Fibroblast of lung (primary cell): Measurements from ENCODE around the gene KIF17. TPM values are rescaled to one million over a fixed set of nuclear protein-coding genes. Genes with fewer than 3 reads are reported as not detected.

ENCODE experiments used
- DNase-seq, 2 donors: peaks; one replicate each; pipeline versions ENCODE4 v3.0.0 to v3.0.0-alpha.2; 2010; ENCODE audit warnings: low read depth in 2 of 2
- H2AFZ ChIP-seq: 2 replicates; pipeline ENCODE4 v1.5.1; 2012; ENCODE audit warnings: low read length, control low read depth, inconsistent platforms
- H3K27ac ChIP-seq: 2 replicates; pipeline ENCODE4 v1.5.1; 2011; ENCODE audit warnings: low read length, control low read depth; ENCODE audit not compliant: insufficient read depth
- H3K27me3 ChIP-seq: 2 replicates; pipeline ENCODE4 v1.5.1; 2011; ENCODE audit warnings: mild to moderate bottlenecking, low read length; ENCODE audit not compliant: control insufficient read depth, insufficient read depth
- H3K36me3 ChIP-seq: 2 replicates; pipeline ENCODE4 v1.5.1; 2011; ENCODE audit warnings: low read length; ENCODE audit not compliant: control insufficient read depth, insufficient read depth
- H3K4me1 ChIP-seq: 2 replicates; pipeline ENCODE4 v1.5.1; 2011; ENCODE audit warnings: low read length; ENCODE audit not compliant: control insufficient read depth, insufficient read depth; ENCODE audit errors: extremely low read depth
- H3K4me2 ChIP-seq: 2 replicates; pipeline ENCODE4 v1.5.1; 2011; ENCODE audit warnings: low read length, control low read depth; ENCODE audit not compliant: insufficient read depth; ENCODE audit errors: extremely low read depth
- H3K4me3 ChIP-seq, 4 experiments: fragments of 200-600 bp in 1 of 4; sonication (generic) in 1 of 4; replicated peaks in 1 of 4; 2 replicates each; pipeline ENCODE4 v1.5.1; 2011 to 2016; ENCODE audit warnings: low read length in 4 of 4, low read depth in 3 of 4, mild to moderate bottlenecking in 3 of 4, control low read depth in 2 of 4, inconsistent platforms in 1 of 4, mixed read lengths in 1 of 4; ENCODE audit not compliant: insufficient read depth in 1 of 4; ENCODE audit errors: control extremely low read depth in 1 of 4
- H3K79me2 ChIP-seq: 2 replicates; pipeline ENCODE4 v1.5.1; 2012; ENCODE audit warnings: mild to moderate bottlenecking, low read length, inconsistent platforms; ENCODE audit not compliant: control insufficient read depth, insufficient read depth
- H3K9ac ChIP-seq: 2 replicates; pipeline ENCODE4 v1.5.1; 2011; ENCODE audit warnings: mild to moderate bottlenecking, low read length, control low read depth; ENCODE audit not compliant: insufficient read depth
- H3K9me3 ChIP-seq: 2 replicates; pipeline ENCODE4 v1.5.1; 2012; ENCODE audit warnings: low read depth, low read length; ENCODE audit not compliant: control insufficient read depth, insufficient read depth
- H4K20me1 ChIP-seq: 2 replicates; pipeline ENCODE4 v1.5.1; 2011; ENCODE audit warnings: low read length; ENCODE audit not compliant: control insufficient read depth, insufficient read depth; ENCODE audit errors: extremely low read depth
- CTCF ChIP-seq, 2 donors: IDR thresholded peaks in 1 of 2; conservative IDR thresholded peaks in 1 of 2; 1 replicate in 1 of 2; 2 replicates in 1 of 2; pipeline ENCODE4 v1.5.1; 2011 to 2012; ENCODE audit warnings: low read length in 2 of 2, control low read depth in 1 of 2, inconsistent platforms in 1 of 2, low read depth in 1 of 2, mild to moderate bottlenecking in 1 of 2
- EZH2 ChIP-seq: IDR thresholded peaks from 2 replicates; pipeline ENCODE4 v1.5.1; 2012; ENCODE audit warnings: low read length, control low read depth, mild to moderate bottlenecking; ENCODE audit errors: missing control alignments
- polyA plus RNA-seq, 2 donors: library from polyadenylated mRNA; depleted of rRNA in 1 of 2; stranded (reverse) in 1 of 2; unstranded in 1 of 2; fragments of >200 nt; gene quantifications; 2 replicates each; pipeline ENCODE4 v1.2.1, GENCODE V29; 2011 to 2012; ENCODE audit warnings: missing spikeins in 1 of 2
- total RNA-seq: library from RNA; depleted of rRNA; stranded (reverse); fragments of >200 nt; gene quantifications from 2 replicates; pipeline ENCODE4 v1.2.1, GENCODE V29; 2014

KIF17 gene
- total and polyA plus RNA-seq, 2 donors (not counting 1 experiment from before 2014, with no cell fraction given), result 1.8 to 3.0 TPM

GRCh38 chr1:20726118-20726911 is 8.5 kb upstream of the KIF17 start:
- Histone ChIP-seq H3K4me3 (no peak overlapping the region), H3K79me2 (no peaks in the 10 kb centered on the region), H3K9ac (no peak overlapping the region), H3K9me3 (no peaks in the 10 kb centered on the region), H3K36me3 (peaks cover 3% of the 10 kb centered on the region), H3K4me1 (peaks cover 6% of the 10 kb centered on the region), H4K20me1 (no peaks in the 10 kb centered on the region), H3K27me3 (no peaks in the 10 kb centered on the region), H3K4me2 (no peak overlapping the region), H3K27ac (no peak overlapping the region), H2AFZ (no peak overlapping the region)
- no peak for TF ChIP-seq EZH2
- no peak for TF ChIP-seq CTCF (conservative IDR thresholded peaks at IDR 0.05 in 1 of 2, IDR thresholded peaks at IDR 0.05 in 1 of 2; ENCODE audit: low read depth in 1 of 2, low read length in 2 of 2)
- no peak for DNase-seq

DNA sequence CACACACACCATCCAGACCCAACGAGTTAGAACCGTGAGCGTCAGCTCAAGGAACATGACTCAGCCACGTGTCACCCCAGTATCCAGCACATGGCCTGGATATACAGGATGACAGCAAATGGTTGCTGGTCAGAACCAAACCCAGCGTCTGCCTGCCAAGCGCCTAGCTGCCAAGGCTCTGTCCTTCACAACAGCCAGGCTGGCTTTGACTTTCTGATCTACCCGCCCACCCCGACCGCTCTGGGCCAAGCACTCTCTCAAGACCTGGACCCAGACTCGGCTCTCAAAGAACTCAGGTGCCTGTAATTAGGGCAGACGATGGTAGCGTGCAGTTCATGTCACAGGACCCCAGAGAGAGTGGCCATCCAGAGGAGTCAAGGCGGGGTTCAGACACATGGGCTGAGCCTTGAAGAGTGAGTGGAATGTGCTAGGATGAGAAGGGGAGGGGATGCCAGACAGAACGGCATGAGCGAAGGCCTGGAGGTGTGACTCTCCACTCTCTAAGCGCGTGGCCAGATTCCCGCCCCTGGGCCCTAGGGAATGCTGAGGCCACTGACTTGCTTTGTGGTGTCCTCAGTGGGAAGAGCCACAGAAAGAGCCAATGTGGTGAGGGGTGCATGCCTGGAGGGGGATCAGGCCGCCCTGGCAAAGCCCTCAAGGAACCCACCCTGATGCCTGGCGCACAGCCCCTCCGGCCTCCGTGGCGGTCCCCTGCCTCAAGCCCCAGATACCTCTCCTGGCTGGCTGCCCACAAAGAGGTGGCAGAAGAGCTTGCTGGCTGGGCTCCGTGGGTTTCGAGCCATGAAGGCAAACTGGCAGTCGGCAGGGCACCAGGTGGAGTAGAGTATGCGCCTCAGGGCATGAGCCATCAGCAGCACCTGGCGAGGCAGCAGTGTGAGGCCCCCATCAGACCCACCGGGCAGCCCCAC is 7.6 kb upstream of the KIF17 start:
- no peak overlapping the region for H3K4me2 ChIP-seq
- H2AFZ ChIP-seq, result no peak overlapping the region
- H3K4me1 ChIP-seq, result peaks cover under 1% of the 10 kb centered on the region
- TF ChIP-seq EZH2, result no peak
- TF ChIP-seq CTCF (conservative IDR thresholded peaks at IDR 0.05 in 1 of 2, IDR thresholded peaks at IDR 0.05 in 1 of 2; ENCODE audit: low read depth in 1 of 2, low read length in 2 of 2), result no peak
- H4K20me1 ChIP-seq, result no peaks in the 10 kb centered on the region
- H3K4me3 ChIP-seq, result no peak overlapping the region
- H3K27me3 ChIP-seq, result no peaks in the 10 kb centered on the region
- peak; percentile 62 to 68 for DNase-seq
- H3K9me3 ChIP-seq, result no peaks in the 10 kb centered on the region
- no peak overlapping the region for H3K9ac ChIP-seq
- H3K27ac ChIP-seq, result no peak overlapping the region
- peaks cover 3% of the 10 kb centered on the region for H3K36me3 ChIP-seq
- no peaks in the 10 kb centered on the region for H3K79me2 ChIP-seq
